HEK293 (cell line): ENCODE results near the gene CRYZL1.

Source experiments
- CTCF ChIP-seq: fragments of 450-650 bp; formaldehyde crosslinking; IDR thresholded peaks from 2 replicates; pipeline ENCODE4 v1.5.1; 2016; ENCODE audit warnings: missing biosample characterization, missing genetic modification characterization
- YY1 ChIP-seq: fragments of 450-650 bp; formaldehyde crosslinking; IDR thresholded peaks from 2 replicates; pipeline ENCODE4 v1.5.1; 2018; ENCODE audit warnings: missing biosample characterization, missing genetic modification characterization
- ZNF23 ChIP-seq: fragments of 450-650 bp; formaldehyde crosslinking; IDR thresholded peaks from 2 replicates; pipeline ENCODE4 v1.5.1; 2016; ENCODE audit warnings: missing biosample characterization, missing genetic modification characterization, borderline replicate concordance
- ZNF510 ChIP-seq: fragments of 450-650 bp; formaldehyde crosslinking; IDR thresholded peaks from 2 replicates; pipeline ENCODE4 v1.5.1; 2018; ENCODE audit warnings: mild to moderate bottlenecking, missing genetic modification characterization, missing biosample characterization; ENCODE audit not compliant: insufficient replicate concordance
- ZNF530 ChIP-seq: fragments of 450-650 bp; formaldehyde crosslinking; IDR thresholded peaks from 2 replicates; pipeline ENCODE4 v1.5.1; 2016; ENCODE audit warnings: low read depth, missing biosample characterization, missing genetic modification characterization
- ZNF701 ChIP-seq: fragments of 450-650 bp; formaldehyde crosslinking; IDR thresholded peaks from 2 replicates; pipeline ENCODE4 v1.5.1; 2016; ENCODE audit warnings: missing biosample characterization, missing genetic modification characterization
- ZXDB ChIP-seq: fragments of 450-650 bp; formaldehyde crosslinking; IDR thresholded peaks from 2 replicates; pipeline ENCODE4 v1.5.1; 2016; ENCODE audit warnings: missing biosample characterization, missing genetic modification characterization

- TF ChIP-seq ZNF701 (no peak), CTCF (tag by site-specific recombination) (no peak), YY1 (tag by site-specific recombination) (no peak), ZNF530 (tag by site-specific recombination) (no peak), ZNF23 (tag by site-specific recombination) (no peak), ZNF510 (tag by site-specific recombination) (no peak), ZXDB (tag by site-specific recombination) (no peak)
Observed at GRCh38 chr21:33673473-33673872, 31.9 kb upstream of the CRYZL1 start.
